Activated naive CD4-positive, alpha-beta T cell treated with anti-CD3 and anti-CD28 coated beads, Interleukin-2, amount 50 U/mL, for 16 hours (primary cell): ENCODE data around the gene HOXB7.
A peak's percentile ranks its signal among the peaks of the same experiment; 100 is the strongest.

Experiments used
- DNase-seq: peaks from one replicate; pipeline ENCODE4 v3.0.0-alpha.2; 2020

HOXB7 gene

DNA sequence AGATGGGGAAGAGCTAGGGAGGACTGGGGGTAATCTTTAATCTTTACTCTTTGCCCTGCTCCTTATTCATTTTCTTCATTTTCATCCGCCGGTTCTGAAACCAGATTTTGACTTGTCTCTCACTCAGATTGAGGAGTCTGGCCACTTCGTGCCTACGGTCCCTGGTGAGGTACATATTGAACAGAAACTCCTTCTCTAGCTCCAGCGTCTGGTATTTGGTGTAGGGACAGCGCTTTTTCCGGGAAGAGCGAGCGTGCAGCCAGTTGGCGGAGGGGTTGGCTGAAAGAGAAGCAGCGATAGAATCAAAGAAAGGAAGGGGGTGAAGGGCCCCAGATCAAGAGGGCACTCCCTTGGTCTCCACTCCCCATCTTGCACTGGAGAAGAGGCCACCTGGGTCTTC lies 12.0 kb upstream of the HOXB7 start:
- DNase-seq: no peak

DNA sequence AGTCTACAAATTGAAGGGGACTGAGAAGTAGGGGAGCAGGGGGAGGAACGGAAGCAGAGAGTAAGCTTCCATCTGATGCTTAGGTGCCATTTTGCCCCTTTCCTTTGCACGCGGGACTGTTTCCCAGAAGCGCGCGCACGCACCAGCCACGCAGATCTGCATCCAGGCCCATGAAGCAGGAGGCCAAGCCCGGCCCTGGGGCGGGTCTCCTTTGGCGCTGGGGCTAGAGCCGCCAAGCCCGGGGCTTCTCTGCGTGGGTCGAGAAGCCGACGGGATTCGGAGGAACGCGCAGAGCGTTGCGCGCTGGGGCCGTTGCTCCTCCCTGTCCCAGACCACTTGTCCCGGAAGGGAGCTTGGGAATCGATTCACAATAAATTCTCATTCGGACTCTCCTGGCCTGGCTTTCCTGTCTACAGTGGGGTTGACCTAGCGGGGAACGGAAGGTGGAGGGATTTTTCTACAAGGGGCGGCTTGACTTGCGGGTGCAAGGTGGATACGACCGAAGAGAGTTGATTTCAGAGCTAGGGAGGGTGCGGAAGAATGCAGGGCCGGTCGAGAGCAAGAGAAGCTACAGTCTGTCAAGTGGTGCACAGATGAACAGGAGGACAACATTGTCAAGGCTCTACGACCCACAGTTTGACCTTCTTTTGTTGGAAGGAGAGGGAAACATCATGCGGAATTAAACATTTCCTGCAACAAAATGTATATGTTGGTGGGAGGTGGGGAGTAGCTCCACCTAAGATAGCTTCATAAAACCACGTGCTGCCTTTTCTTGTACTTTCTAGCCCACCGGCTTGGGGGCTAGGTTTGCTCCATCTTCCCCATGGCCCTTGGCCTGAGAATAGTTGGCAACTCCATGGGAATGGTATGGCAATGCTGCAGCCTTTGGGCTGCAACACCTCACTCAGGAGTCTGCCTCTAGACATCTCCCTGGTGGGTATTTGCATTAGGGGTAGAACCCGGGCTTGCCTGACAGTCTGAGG lies 10.9 kb upstream of the HOXB7 start:
- no peak for DNase-seq

DNA sequence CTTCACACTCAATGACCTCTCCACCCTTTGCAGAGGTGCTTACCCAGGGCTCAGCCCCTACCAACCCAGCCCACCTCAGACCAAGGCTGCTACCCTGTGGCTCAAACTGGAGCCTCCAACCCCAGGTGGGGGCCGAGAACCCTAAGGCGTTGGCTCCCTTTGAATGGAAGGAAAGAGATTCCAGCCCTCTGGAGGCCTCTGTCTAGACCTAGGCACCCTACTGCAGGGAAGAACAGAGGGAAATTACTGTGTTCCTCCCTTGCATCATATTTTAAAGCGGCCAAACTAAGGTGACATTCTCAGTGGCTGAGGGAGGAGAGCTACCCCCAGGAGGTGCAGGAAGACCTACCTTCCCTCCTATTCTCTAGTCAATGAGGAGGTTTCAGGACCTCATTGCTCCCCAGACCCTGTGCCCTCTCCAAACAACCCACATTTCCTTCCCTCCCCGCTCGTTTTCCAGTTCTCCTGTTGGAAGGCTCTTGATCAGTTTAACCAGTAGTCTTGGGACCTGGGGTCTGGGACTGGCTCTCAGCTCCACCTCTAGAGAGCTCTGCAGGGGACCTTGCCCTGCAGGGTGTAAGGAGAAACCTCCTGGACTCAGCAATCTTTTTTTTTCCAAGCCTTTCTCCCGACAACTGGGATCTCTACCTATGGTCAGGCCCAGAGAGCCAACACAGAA lies 9.8 kb upstream of the HOXB7 start:
- no peak for DNase-seq

GRCh38 chr17:48619826-48620449 lies 9.1 kb upstream of the HOXB7 start:
- no peak for DNase-seq

GRCh38 chr17:48618256-48618896 lies 7.6 kb upstream of the HOXB7 start:
- DNase-seq: peak; percentile 80

- DNase-seq: no peak
Measured at GRCh38 chr17:48617471-48618255, 6.8 kb upstream of the HOXB7 start.

- DNase-seq: no peak
Measured at GRCh38 chr17:48616717-48617470, 6.1 kb upstream of the HOXB7 start.

GRCh38 chr17:48615963-48616716 lies 5.3 kb upstream of the HOXB7 start:
- DNase-seq: no peak

- DNase-seq: no peak
Measured at GRCh38 chr17:48615047-48615962, 4.5 kb upstream of the HOXB7 start, which contains the start of gene HOXB8. Gene HOXB8, minus strand, starts transcription at chr17:48615292. Its CDS starts 588 bp downstream, at chr17:48614704.

- peak; percentile 42 for DNase-seq
Measured at GRCh38 chr17:48613862-48614694, 3.3 kb upstream of the HOXB7 start.

DNA sequence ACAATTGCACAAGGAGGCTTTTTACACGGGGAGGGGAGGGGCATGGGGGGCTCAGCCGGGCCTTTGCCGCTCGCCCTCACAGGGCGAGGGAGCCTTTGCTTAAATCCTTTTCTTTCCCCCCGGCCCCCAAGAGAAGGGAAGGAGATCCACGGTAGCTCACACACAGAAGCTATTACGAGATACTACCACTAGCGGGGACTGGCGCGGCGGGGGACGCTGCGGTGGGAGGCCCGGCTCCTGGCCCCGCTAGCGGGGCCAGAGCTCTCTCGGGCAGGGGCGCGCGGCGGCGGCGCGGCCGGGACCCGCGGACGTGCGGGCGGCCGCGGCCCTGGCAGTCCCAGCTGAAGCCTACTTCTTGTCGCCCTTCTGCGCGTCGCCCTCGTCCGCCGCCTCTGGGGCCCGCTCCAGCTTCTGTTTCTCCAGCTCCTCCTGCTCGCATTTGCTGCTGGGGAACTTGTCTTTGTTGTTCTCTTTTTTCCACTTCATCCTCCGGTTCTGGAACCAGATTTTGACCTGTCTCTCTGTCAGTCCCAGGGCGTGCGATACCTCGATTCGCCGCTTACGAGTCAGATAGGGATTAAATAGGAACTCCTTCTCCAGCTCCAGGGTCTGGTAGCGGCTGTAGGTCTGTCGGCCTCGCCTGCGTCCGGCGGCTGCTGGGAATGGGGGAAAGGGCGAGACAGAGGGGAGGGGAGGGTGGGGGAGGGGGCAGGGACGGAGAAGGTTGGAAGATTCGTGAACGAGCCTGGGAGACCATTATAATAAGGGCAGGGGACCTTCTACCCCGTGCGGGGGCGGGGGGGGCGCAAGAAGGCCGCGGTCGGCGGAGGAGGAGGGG lies 2.3 kb upstream of the HOXB7 start:
- peak; percentile 53 for DNase-seq

GRCh38 chr17:48612456-48612853 lies 1.6 kb upstream of the HOXB7 start:
- DNase-seq: no peak

DNA sequence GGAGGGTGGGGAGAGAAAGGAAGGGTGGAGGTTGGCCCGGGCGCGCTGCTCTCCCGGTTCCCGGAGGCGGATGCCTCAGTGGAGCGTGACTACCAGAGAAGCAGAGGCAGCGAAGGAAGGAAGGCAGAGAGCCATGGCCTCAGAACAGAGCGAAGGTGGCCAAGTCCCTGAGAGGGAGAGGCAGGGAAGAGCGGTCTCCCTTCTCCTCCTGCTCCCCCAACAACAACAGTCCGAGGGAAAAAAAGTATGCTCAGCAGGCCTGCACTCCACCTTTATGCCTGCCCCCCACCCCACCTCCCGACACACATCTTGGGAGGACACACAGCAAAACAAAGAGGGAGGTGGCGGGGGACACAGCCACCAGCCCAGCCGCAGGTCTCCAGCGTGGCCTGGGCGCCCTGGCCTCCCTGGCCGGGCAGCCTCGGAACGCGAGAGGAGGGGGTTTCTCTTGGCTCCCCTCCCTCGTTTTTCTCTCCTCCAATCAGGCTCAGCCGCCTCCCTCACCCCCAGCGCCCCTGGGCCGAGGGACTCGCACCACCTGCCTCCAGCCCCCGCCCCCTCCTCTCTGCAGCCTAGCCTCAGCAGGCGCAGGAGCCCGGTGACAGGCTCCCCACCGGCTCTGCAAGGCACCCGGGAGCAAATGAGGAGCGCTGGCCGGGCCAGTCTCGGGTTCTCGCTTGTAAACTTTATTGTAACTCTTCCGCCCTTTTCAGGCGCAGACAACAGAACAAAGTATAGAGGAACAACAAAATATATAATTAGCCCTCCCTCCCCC lies 1.1 kb upstream of the HOXB7 start:
- no peak for DNase-seq

DNA sequence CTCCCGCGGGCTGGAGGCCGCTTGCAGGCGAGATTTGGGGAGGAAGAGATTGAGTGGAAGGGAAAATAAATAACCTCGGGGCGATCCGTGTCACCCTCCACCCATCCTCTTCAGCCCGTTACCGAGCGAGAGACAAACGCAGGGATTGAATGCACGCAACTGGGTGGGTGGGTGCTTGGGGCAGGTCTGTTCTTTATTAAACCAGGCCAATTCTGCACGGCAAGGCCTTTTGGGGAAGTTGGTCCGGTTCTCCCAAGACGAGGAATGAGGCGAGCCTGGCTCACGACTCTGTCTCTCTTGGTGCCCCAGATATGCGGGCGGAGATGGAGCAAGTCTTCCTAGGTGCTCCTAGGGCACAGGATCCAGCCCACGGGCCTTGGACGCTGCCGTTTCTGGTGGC lies 396 bp upstream of the HOXB7 start:
- DNase-seq: no peak

- no peak for DNase-seq
Measured at GRCh38 chr17:48609759-48610281, 997 bp downstream of the HOXB7 start.

DNA sequence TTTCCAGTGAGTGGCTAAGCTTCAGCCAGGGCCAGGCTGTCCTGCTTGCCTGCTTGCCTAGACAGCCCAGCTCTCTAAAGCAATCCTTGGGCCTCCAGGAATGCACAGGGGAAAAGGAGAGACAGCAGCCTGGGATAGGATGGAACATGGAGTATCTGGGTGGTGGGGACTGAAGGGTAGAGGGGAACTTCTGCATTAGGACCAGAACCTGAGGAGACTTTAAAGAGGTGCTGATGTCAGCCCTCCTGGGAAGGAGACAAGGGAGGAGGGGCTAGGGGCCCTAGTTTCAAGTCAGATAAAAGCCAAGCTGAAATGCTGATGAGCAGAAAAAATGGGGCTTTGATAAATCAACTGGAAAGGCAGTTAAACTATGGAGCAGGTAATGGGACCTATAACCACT lies 1.8 kb downstream of the HOXB7 start:
- DNase-seq: no peak

GRCh38 chr17:48608494-48608834 lies 2.4 kb downstream of the HOXB7 start:
- DNase-seq: no peak
